ENCODE results near the gene SOD2.
"Not testable (repeated sequence)": the region's sequence is repeated elsewhere in the genome, so short reads cannot be mapped to it uniquely, and the experiment has no call there.

Gene SOD2

GRCh38 chr6:159682810-159683209 is 10.2 kb downstream of the SOD2 start:
- DNase-seq = no peak

GRCh38 chr6:159682295-159682694 is 10.7 kb downstream of the SOD2 start:
- DNase-seq = no peak

- no peak for DNase-seq
These were observed 11.7 kb downstream of the SOD2 start for GRCh38 chr6:159681191-159681880.

GRCh38 chr6:159680104-159680503 is 12.9 kb downstream of the SOD2 start:
- DNase-seq = no peak

- DNase-seq = no peak
These were observed 13.7 kb downstream of the SOD2 start for GRCh38 chr6:159679091-159680077.

- no peak for DNase-seq
These were observed 14.5 kb downstream of the SOD2 start for GRCh38 chr6:159678574-159678973.

- DNase-seq = no peak
These were observed 15.4 kb downstream of the SOD2 start for GRCh38 chr6:159677506-159678165.

GRCh38 chr6:159676890-159677505 is 16.0 kb downstream of the SOD2 start:
- no peak for DNase-seq

GRCh38 chr6:159676236-159676635 is 16.8 kb downstream of the SOD2 start:
- not testable (repeated sequence) for DNase-seq

GRCh38 chr6:159665868-159666635 is 27.0 kb downstream of the SOD2 start:
- DNase-seq = no peak

- DNase-seq = not testable (repeated sequence)
These were observed 29.6 kb downstream of the SOD2 start for GRCh38 chr6:159663368-159663889.

- not testable (repeated sequence) for DNase-seq
These were observed 31.1 kb downstream of the SOD2 start for GRCh38 chr6:159661977-159662376.

- DNase-seq = no peak
These were observed 37.5 kb downstream of the SOD2 start for GRCh38 chr6:159655409-159655988.

GRCh38 chr6:159654483-159655098 is 38.5 kb downstream of the SOD2 start:
- no peak for DNase-seq

- DNase-seq = no peak
These were observed 42.7 kb downstream of the SOD2 start for GRCh38 chr6:159650314-159650713.

GRCh38 chr6:159649441-159649840 is 43.6 kb downstream of the SOD2 start:
- no peak for DNase-seq

GRCh38 chr6:159646733-159647132 is 46.3 kb downstream of the SOD2 start:
- DNase-seq = no peak

- DNase-seq = no peak
These were observed 46.9 kb downstream of the SOD2 start for GRCh38 chr6:159646116-159646515.

GRCh38 chr6:159645640-159646039 is 47.4 kb downstream of the SOD2 start:
- DNase-seq = no peak
